ENCODE data around the gene AQP12A.

DNA sequence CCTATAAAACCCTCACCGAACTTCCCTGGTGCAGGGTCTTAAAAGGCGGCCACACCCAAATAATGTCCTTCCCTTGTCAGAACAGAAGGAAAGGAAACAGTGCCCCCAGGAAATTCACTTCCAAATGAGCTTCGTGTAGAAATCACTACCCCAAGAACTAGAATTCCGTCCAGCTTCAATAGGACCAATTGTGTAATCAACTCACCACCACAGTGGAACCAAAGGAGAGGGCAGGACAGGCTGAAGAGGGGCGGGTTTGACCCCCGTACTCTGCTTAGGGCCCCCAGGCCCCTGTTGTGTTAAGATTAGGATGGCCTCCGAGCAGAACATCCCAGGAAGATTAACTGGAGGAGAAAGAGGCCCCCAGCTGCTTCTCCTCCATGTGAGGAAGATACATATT, 42.3 kb upstream of the AQP12A start:
- TF ChIP-seq, protein P1, sequence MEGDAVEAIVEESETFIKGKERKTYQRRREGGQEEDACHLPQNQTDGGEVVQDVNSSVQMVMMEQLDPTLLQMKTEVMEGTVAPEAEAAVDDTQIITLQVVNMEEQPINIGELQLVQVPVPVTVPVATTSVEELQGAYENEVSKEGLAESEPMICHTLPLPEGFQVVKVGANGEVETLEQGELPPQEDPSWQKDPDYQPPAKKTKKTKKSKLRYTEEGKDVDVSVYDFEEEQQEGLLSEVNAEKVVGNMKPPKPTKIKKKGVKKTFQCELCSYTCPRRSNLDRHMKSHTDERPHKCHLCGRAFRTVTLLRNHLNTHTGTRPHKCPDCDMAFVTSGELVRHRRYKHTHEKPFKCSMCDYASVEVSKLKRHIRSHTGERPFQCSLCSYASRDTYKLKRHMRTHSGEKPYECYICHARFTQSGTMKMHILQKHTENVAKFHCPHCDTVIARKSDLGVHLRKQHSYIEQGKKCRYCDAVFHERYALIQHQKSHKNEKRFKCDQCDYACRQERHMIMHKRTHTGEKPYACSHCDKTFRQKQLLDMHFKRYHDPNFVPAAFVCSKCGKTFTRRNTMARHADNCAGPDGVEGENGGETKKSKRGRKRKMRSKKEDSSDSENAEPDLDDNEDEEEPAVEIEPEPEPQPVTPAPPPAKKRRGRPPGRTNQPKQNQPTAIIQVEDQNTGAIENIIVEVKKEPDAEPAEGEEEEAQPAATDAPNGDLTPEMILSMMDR (IDR thresholded peaks at IDR 0.05) = no peak
- TF ChIP-seq EZH2 (IDR thresholded peaks at IDR 0.05) = no peak
